DOHH2 (cell line): ENCODE data around the gene BCL2L11.

Source experiments
- H3F3A ChIP-seq: fragments of 200-600 bp; sonication (generic), shearing (Covaris generic); 2 replicates; pipeline ENCODE4 v1.6.0; 2016; ENCODE audit warnings: antibody characterized with exemption, mild to moderate bottlenecking; ENCODE audit not compliant: control insufficient read depth, insufficient read depth
- H3K27ac ChIP-seq: fragments of 200-600 bp; sonication (generic); 2 replicates; pipeline ENCODE4 v1.5.1; 2014; ENCODE audit warnings: low read depth, mild to moderate bottlenecking, low read length, moderate library complexity
- H3K27me3 ChIP-seq: fragments of 200-600 bp; sonication (generic); 2 replicates; pipeline ENCODE4 v1.6.1; 2014; ENCODE audit warnings: mild to moderate bottlenecking, low read length, mixed read lengths; ENCODE audit not compliant: control insufficient read depth
- H3K36me3 ChIP-seq: fragments of 200-600 bp; sonication (generic); 2 replicates; pipeline ENCODE4 v1.6.1; 2014; ENCODE audit warnings: mild to moderate bottlenecking, low read length, moderate library complexity, mixed read lengths; ENCODE audit not compliant: control insufficient read depth
- H3K4me1 ChIP-seq: fragments of 200-600 bp; sonication (generic); 2 replicates; pipeline ENCODE4 v1.6.1; 2014; ENCODE audit warnings: mild to moderate bottlenecking, low read length, mixed read lengths; ENCODE audit not compliant: control insufficient read depth
- H3K4me2 ChIP-seq: fragments of 200-600 bp; sonication (generic); 2 replicates; pipeline ENCODE4 v1.6.0; 2014; ENCODE audit warnings: mild to moderate bottlenecking, low read length, moderate library complexity
- H3K4me3 ChIP-seq: fragments of 200-600 bp; sonication (generic); 2 replicates; pipeline ENCODE4 v1.5.1; 2014; ENCODE audit warnings: mild to moderate bottlenecking, low read length, mixed read lengths
- H3K79me2 ChIP-seq: fragments of 200-600 bp; sonication (generic); 2 replicates; pipeline ENCODE4 v1.6.1; 2014; ENCODE audit warnings: mild to moderate bottlenecking, low read length, mixed read lengths; ENCODE audit not compliant: control insufficient read depth
- H3K9me2 ChIP-seq: fragments of 200-600 bp; sonication (generic); replicated peaks from 2 replicates; pipeline ENCODE4 v1.6.1; 2014; ENCODE audit warnings: mild to moderate bottlenecking, low read length, mixed read lengths; ENCODE audit not compliant: control insufficient read depth
- H3K9me3 ChIP-seq: fragments of 200-600 bp; sonication (generic); 2 replicates; pipeline ENCODE4 v1.6.1; 2014; ENCODE audit warnings: antibody characterized with exemption, low read length, mixed read lengths; ENCODE audit not compliant: control insufficient read depth, insufficient read depth
- H4K20me1 ChIP-seq: fragments of 200-600 bp; sonication (generic); 2 replicates; pipeline ENCODE4 v1.6.0; 2014; ENCODE audit warnings: low read depth, mild to moderate bottlenecking, antibody characterized with exemption, low read length, moderate library complexity; ENCODE audit not compliant: control insufficient read depth, insufficient read depth
- CTCF ChIP-seq: fragments of 200-600 bp; sonication (generic); IDR thresholded peaks from one replicate; pipeline ENCODE4 v1.5.1; 2014; ENCODE audit warnings: antibody characterized with exemption, mild to moderate bottlenecking, low read depth, low read length; ENCODE audit not compliant: poor library complexity, severe bottlenecking
- EZH2phosphoT487 ChIP-seq: fragments of 200-600 bp; sonication (generic); IDR thresholded peaks from 2 replicates; pipeline ENCODE4 v1.6.1; 2017; ENCODE audit warnings: borderline replicate concordance, mild to moderate bottlenecking, antibody characterized with exemption, low read length, moderate library complexity, mixed read lengths

The BCL2L11 gene

GRCh38 chr2:111121828-111122630 lies 1.3 kb downstream of the BCL2L11 start:
- Histone ChIP-seq H3K27me3 (peaks cover 31% of the 10 kb centered on the region), H3K4me2 (peak overlapping the region; percentile 89), H3K9me2 (no peaks in the 10 kb centered on the region), H3F3A (no peaks in the 10 kb centered on the region), H3K9me3 (no peaks in the 10 kb centered on the region), H3K4me1 (peaks cover 74% of the 10 kb centered on the region), H3K36me3 (peaks cover 56% of the 10 kb centered on the region), H3K4me3 (peak overlapping the region; percentile 91), H4K20me1 (peaks cover 38% of the 10 kb centered on the region), H3K27ac (peak overlapping the region; percentile 77), H3K79me2 (peaks cover 61% of the 10 kb centered on the region)
- TF ChIP-seq CTCF: no peak
- TF ChIP-seq EZH2phosphoT487: no peak

- Histone ChIP-seq H3K27ac (no peak overlapping the region), H3K4me2 (peak overlapping the region; percentile 88)
- no peak for TF ChIP-seq EZH2phosphoT487
- TF ChIP-seq CTCF: no peak
Measured at GRCh38 chr2:111122631-111123421, 2.1 kb downstream of the BCL2L11 start.

GRCh38 chr2:111123751-111124150 lies 3.0 kb downstream of the BCL2L11 start:
- H3K36me3 ChIP-seq: peaks cover 74% of the 10 kb centered on the region
- H3K9me2 ChIP-seq: no peaks in the 10 kb centered on the region
- peaks cover 14% of the 10 kb centered on the region for H3K27me3 ChIP-seq
- H3K27ac ChIP-seq: no peak overlapping the region
- H3K9me3 ChIP-seq: no peaks in the 10 kb centered on the region
- H4K20me1 ChIP-seq: peaks cover 39% of the 10 kb centered on the region
- TF ChIP-seq CTCF (no peak), EZH2phosphoT487 (no peak)
- H3K4me1 ChIP-seq: peaks cover 73% of the 10 kb centered on the region
- no peaks in the 10 kb centered on the region for H3F3A ChIP-seq
- no peak overlapping the region; the same call in 1 of the 2 replicates for H3K4me3 ChIP-seq
- peak overlapping the region; percentile 88 for H3K4me2 ChIP-seq
- H3K79me2 ChIP-seq: peaks cover 79% of the 10 kb centered on the region

More at GRCh38 chr2:111122631-111123421, 2.1 kb downstream of the BCL2L11 start:
- H3K36me3 ChIP-seq: peaks cover 64% of the 10 kb centered on the region
- peaks cover 23% of the 10 kb centered on the region for H3K27me3 ChIP-seq
- peak overlapping the region; percentile 87 for H3K4me3 ChIP-seq
- peaks cover 69% of the 10 kb centered on the region for H3K79me2 ChIP-seq
- H3K9me2 ChIP-seq: no peaks in the 10 kb centered on the region
- no peaks in the 10 kb centered on the region for H3F3A ChIP-seq
- H3K9me3 ChIP-seq: no peaks in the 10 kb centered on the region
- H4K20me1 ChIP-seq: peaks cover 39% of the 10 kb centered on the region
- H3K4me1 ChIP-seq: peaks cover 73% of the 10 kb centered on the region
